Stimulated activated CD4-positive, alpha-beta T cell treated with anti-CD3 and anti-CD28 coated beads, Interleukin-1b, Interleukin-23, amount 100 ng/mL, for 4 hours (primary cell): ENCODE measurements around the gene TAF3.
"Not testable (repeated sequence)": the region's sequence is repeated elsewhere in the genome, so short reads cannot be mapped to it uniquely, and the experiment has no call there.

Source experiments
- DNase-seq, 2 donors: peaks; one replicate each; pipeline ENCODE4 v3.0.0-alpha.2; 2020; ENCODE audit warnings: low read depth in 2 of 2

TAF3 gene

GRCh38 chr10:7810443-7810842 lies 7.9 kb upstream of the TAF3 start:
- DNase-seq, result no peak

GRCh38 chr10:7811000-7811399 lies 7.3 kb upstream of the TAF3 start:
- no peak for DNase-seq

- DNase-seq, result not testable (repeated sequence)
These were observed 6.6 kb upstream of the TAF3 start for GRCh38 chr10:7811743-7812142.

- no peak for DNase-seq
These were observed 4.8 kb upstream of the TAF3 start for GRCh38 chr10:7813481-7813880.

- no peak for DNase-seq
These were observed 729 bp upstream of the TAF3 start for GRCh38 chr10:7817576-7817975.

GRCh38 chr10:7817984-7818294 lies 366 bp upstream of the TAF3 start:
- DNase-seq, result no peak

- DNase-seq, result no peak
These were observed 786 bp downstream of the TAF3 start for GRCh38 chr10:7819121-7819460.

GRCh38 chr10:7824251-7824650 lies 5.9 kb downstream of the TAF3 start:
- no peak for DNase-seq

GRCh38 chr10:7826971-7827370 lies 8.7 kb downstream of the TAF3 start:
- no peak for DNase-seq

- no peak for DNase-seq
These were observed 11.1 kb downstream of the TAF3 start for GRCh38 chr10:7829289-7829834.

- no peak for DNase-seq
These were observed 13.8 kb downstream of the TAF3 start for GRCh38 chr10:7832060-7832459.

- DNase-seq, result no peak
These were observed 14.9 kb downstream of the TAF3 start for GRCh38 chr10:7833210-7833609.

- no peak for DNase-seq
These were observed 16.0 kb downstream of the TAF3 start for GRCh38 chr10:7834262-7834661.

GRCh38 chr10:7836571-7836970 lies 18.3 kb downstream of the TAF3 start:
- DNase-seq, result no peak

- DNase-seq, result no peak
These were observed 28.3 kb downstream of the TAF3 start for GRCh38 chr10:7846591-7846990.

- no peak for DNase-seq
These were observed 35.0 kb downstream of the TAF3 start for GRCh38 chr10:7853226-7853842.

- DNase-seq, result no peak
These were observed 35.6 kb downstream of the TAF3 start for GRCh38 chr10:7853890-7854289.

GRCh38 chr10:7855205-7855604 lies 36.9 kb downstream of the TAF3 start:
- no peak for DNase-seq

GRCh38 chr10:7856678-7857077 lies 38.4 kb downstream of the TAF3 start:
- no peak for DNase-seq

GRCh38 chr10:7857262-7857661 lies 39.0 kb downstream of the TAF3 start:
- no peak for DNase-seq

GRCh38 chr10:7861509-7862120 lies 43.3 kb downstream of the TAF3 start:
- DNase-seq, result no peak

- no peak for DNase-seq
These were observed 43.8 kb downstream of the TAF3 start for GRCh38 chr10:7862121-7862514.

GRCh38 chr10:7866176-7866575 lies 47.9 kb downstream of the TAF3 start:
- no peak for DNase-seq

GRCh38 chr10:7872041-7872442 lies 53.7 kb downstream of the TAF3 start:
- DNase-seq, result no peak
